GM03348 (cell line): ENCODE results near the gene THAP4.
"Not testable (repeated sequence)": the region's sequence is repeated elsewhere in the genome, so short reads cannot be mapped to it uniquely, and the experiment has no call there.

ENCODE experiments used
- DNase-seq: peaks from one replicate; pipeline ENCODE4 v3.0.0; 2012; ENCODE audit warnings: low spot score

The THAP4 gene

DNA sequence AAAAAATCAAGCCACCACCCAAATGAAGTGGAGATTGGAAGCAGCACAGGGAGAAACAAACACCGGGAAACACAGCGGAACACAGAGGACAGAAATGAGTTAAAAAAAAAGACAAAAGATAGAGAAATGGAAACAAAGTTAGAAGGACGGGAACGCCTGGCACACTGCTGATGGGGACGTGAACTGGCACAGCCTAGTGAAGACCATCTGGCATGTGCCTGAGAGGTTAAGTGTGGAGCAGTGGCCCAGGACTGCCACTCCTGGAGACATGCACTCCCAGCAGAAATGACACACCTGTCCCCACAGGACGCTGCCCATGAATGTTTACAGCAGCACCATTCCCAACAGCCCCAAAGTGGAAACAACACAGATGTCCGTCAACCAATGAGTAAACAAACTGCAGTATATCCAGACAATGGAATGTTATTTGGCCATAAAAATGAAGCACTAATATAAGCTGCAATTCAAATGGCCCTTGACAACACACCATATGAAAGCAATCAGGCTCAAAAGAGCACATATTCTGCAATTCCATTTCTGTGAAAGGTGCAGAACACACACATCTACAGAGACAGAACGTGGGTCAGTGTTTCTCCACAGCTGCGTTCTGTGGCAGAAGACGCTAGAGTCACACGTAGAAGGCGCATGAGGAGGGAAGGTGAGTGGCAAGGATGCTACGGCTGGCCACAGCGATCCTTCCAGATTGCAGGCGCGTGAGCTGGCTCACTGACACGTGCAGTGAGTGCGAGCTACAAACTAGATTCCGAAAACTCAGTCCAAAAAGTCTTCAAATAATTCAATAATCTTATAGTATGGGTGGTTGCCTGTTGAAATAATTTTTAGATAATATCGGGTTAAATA is 24.6 kb downstream of the THAP4 start:
- peak; percentile 33 for DNase-seq

GRCh38 chr2:241611062-241611461 is 25.9 kb downstream of the THAP4 start:
- no peak for DNase-seq

GRCh38 chr2:241609859-241610793 is 26.8 kb downstream of the THAP4 start:
- peak; percentile 98 for DNase-seq

- no peak for DNase-seq
Measured at GRCh38 chr2:241608881-241609280, 28.1 kb downstream of the THAP4 start.

DNA sequence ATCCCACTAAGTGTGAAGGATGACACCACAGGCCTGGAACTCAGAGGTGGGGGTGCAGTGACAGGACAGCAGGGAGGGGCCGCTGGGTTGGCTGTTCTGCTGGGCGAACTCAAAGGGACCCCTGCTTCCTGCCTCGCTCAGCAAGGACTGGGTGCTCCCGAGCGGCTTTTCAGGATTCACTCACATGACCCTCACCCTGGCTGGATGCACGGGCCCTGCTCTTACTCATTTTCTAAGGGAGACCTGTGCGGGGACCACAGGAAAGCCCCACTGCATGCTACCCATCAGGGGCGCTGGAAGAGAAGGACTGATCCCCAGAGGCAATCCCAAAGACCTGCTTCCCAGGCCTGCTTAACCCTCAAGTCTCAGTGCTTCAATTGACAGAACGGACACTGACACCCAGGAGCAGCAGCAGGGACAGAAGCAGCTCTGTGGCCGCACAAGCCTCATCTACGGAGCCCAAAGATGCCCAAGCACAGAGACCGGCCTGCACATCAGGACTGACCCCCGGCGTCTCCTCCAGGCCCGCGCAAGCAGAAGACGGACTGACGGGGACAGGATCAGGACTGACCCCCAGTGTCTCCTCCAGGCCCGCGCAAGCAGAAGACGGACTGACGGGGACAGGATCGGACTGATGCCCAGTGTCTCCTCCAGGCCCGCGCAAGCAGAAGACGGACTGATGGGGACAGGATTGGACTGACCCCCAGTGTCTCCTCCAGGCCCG is 29.6 kb downstream of the THAP4 start:
- DNase-seq: no peak

DNA sequence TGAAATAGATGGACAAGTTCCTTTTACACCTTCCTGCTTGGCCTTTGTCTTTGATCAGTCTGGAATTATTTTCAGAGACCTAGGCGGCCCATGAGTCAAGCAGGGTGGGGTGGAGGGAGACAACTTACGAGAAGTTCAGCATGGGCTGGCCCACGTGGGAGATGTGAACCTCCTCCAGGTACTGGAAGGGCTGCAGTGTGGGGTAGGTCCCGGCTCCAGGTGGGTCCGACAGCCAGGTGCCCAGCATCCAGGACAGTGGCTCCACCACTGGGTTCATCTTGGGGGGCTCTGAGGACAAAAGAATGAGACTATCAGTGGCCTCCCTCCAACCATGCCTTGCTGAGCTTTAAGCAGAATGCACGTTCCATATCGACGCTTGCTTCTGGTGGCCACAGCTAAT is 30.8 kb downstream of the THAP4 start:
- no peak for DNase-seq

DNA sequence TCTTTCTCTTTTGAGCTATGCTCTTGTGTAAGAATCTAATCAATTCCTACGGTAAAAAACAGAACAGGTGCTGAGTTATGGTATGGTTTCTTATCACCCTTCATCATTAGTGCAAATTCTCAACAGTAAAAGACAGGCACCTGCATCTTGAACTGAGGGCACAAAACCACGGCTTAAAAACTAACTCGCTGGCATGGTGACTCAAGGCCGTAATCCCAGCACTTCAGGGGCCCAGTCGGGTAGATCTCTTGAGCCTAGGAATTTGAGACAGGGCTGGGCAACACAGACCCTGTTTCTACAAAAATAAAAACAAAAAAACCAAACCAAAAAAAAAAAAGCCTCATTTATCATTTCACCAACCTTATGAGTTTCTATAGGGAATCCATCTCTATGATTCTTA is 33.3 kb downstream of the THAP4 start:
- no peak for DNase-seq

DNA sequence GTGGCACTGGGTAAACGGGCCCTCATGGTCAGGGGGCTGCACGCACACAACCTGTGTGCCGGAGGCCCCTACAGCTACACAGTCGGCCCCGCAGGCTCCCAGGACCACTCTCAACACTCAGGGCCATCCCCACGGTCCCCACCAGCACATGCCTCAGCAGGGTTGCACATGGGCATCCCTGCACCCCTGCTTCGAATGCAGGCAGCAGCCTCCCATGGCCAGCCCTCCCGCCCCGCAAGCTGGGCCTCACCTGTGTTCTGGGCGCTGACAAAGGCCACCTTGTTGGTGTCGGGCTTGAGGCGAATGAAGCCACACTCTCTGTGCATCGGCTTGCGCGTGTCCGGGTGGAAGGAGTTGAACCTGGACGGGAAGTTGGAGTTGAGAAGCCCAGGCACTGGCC is 34.2 kb downstream of the THAP4 start:
- DNase-seq: no peak

- no peak for DNase-seq
Measured at GRCh38 chr2:241601841-241602240, 35.1 kb downstream of the THAP4 start.

- no peak for DNase-seq
Measured at GRCh38 chr2:241599615-241600014, 37.3 kb downstream of the THAP4 start.

GRCh38 chr2:241598487-241598886 is 38.5 kb downstream of the THAP4 start:
- no peak for DNase-seq

GRCh38 chr2:241598061-241598460 is 38.9 kb downstream of the THAP4 start:
- DNase-seq: no peak

- DNase-seq: no peak
Measured at GRCh38 chr2:241597561-241597960, 39.4 kb downstream of the THAP4 start.

GRCh38 chr2:241595600-241596140 is 41.3 kb downstream of the THAP4 start:
- no peak for DNase-seq

GRCh38 chr2:241593271-241593670 is 43.7 kb downstream of the THAP4 start:
- DNase-seq: no peak

GRCh38 chr2:241592126-241592845 is 44.7 kb downstream of the THAP4 start:
- DNase-seq: no peak

- DNase-seq: not testable (repeated sequence)
Measured at GRCh38 chr2:241590496-241591455, 46.2 kb downstream of the THAP4 start.

GRCh38 chr2:241589863-241590262 is 47.1 kb downstream of the THAP4 start:
- not testable (repeated sequence) for DNase-seq

DNA sequence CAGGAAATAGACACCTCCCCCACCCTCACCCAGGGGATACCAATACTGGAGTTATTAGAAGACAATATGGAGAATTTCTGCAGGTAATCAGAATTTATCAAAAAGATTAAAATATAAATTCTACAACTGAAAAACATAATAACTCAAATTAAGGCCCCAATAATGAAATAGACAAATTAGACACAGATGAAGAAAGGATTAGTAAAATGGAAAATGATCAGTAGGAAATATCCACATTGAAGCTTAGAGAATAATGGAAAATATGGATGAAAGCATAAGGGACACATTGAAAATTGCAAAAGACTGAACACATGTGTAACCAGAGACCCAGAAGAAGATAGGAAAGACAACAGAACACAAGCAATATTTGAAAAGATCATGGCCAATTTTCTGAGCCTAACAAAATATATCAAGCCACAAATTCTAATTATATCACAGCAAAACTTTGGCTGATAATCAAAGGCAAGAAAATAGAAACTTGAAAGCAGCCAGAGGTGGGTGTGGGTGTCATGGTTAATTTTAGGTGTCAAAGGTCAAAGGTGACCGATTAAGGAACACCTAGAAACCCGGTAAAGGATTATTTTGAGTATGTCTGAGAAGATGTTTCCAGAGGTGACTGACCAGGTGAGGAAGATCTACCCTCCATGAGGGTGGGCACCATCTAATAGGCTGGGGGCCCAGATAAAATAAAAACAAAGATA is 50.2 kb downstream of the THAP4 start:
- no peak for DNase-seq
